Measurements from ENCODE around the gene GREB1L. TPM values are rescaled to one million over a fixed set of nuclear protein-coding genes. Genes with fewer than 3 reads are reported as not detected.

GREB1L gene
- polyA plus RNA-seq, 1 of the 3 experiments (the other 2 are of a cell fraction) = under 0.01 TPM

- no peaks in the 10 kb centered on the region for H3F3A ChIP-seq (replicated peaks; ENCODE audit: insufficient read depth)
- ChIA-PET CTCF (interaction anchor here (1.1 to 1.4 kb wide), 2 partner anchors 17 to 28 kb away, joined by 3 to 7 read pairs; no protein-coding TSS in a partner anchor), POLR2A (interaction anchor here (0.6 kb wide), 1 partner anchor 8 kb away, joined by 4 read pairs; no protein-coding TSS in a partner anchor)
- H3K79me2 ChIP-seq (ENCODE audit: insufficient read depth) = no peaks in the 10 kb centered on the region
- no peak overlapping the region for H3K4me3 ChIP-seq (ENCODE audit: low read depth in 2 of 2, low read length in 1 of 2)
- WGBS (ENCODE audit: low lambda C conversion rate) = 37% methylated on average over 4 of the region's 4 CpGs
- no peaks in the 10 kb centered on the region for H3K36me3 ChIP-seq (replicated peaks in 1 of 2; ENCODE audit: control insufficient read depth in 1 of 2, insufficient read depth in 2 of 2, low read length in 1 of 2)
- TF ChIP-seq TAF1 (IDR thresholded peaks at IDR 0.05; ENCODE audit: borderline replicate concordance, low read depth, low read length) (no peak), FOXM1 (IDR thresholded peaks at IDR 0.05; ENCODE audit: low read depth) (no peak)
- H3K9me2 ChIP-seq = no peaks in the 10 kb centered on the region
- H3K27me3 ChIP-seq (ENCODE audit: insufficient read depth) = peaks cover 25% of the 10 kb centered on the region; the same call in 1 of the 2 replicates
- no peaks in the 10 kb centered on the region for H3K9me3 ChIP-seq
- H2AFZ ChIP-seq (ENCODE audit: low read depth) = no peak overlapping the region
- H3K27ac ChIP-seq (ENCODE audit: low read depth in 2 of 2, low read length in 1 of 2) = no peak overlapping the region
- no peaks in the 10 kb centered on the region for H3K4me1 ChIP-seq (ENCODE audit: control insufficient read depth in 1 of 2, insufficient read depth in 2 of 2, low read depth in 1 of 2, low read length in 1 of 2)
- DNase-seq = no peak
- H3K4me2 ChIP-seq = no peak overlapping the region
- H3K9ac ChIP-seq = no peak overlapping the region
- no peaks in the 10 kb centered on the region for H4K20me1 ChIP-seq (ENCODE audit: insufficient read depth)
These were observed 219.4 kb downstream of the GREB1L start for GRCh38 chr18:21461460-21461859.

DNA sequence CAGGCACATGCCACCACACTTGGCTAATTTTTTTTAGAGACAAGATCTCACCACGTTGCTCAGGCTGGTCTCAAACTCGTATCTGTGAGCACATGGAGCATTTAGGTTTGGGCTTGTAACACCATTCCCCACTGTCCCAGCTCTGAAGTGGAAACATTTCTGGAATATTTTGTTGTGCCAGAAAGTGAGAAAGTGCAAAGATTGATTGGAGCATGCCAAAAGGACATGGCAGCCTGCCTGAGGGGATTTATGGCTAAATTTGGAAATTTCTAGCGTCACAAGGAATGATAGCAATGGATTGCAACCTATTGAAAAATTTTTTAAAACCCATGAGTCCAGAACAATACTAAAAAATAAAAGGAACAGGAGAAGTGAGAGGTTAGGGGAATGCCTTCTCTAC lies 221.7 kb downstream of the GREB1L start:
- no peaks in the 10 kb centered on the region for H3K79me2 ChIP-seq (ENCODE audit: insufficient read depth)
- ChIA-PET POLR2A (no interaction called here), CTCF (no interaction called here)
- no peak overlapping the region for H3K27ac ChIP-seq (ENCODE audit: low read depth in 2 of 2, low read length in 1 of 2)
- no peak overlapping the region for H2AFZ ChIP-seq (ENCODE audit: low read depth)
- no peaks in the 10 kb centered on the region for H4K20me1 ChIP-seq (ENCODE audit: insufficient read depth)
- 5% methylated on average over 3 of the region's 3 CpGs for WGBS (ENCODE audit: low lambda C conversion rate)
- no peaks in the 10 kb centered on the region for H3K9me2 ChIP-seq
- no peaks in the 10 kb centered on the region for H3F3A ChIP-seq (replicated peaks; ENCODE audit: insufficient read depth)
- no peaks in the 10 kb centered on the region for H3K4me1 ChIP-seq (ENCODE audit: control insufficient read depth in 1 of 2, insufficient read depth in 2 of 2, low read depth in 1 of 2, low read length in 1 of 2)
- no peak for DNase-seq
- no peak overlapping the region for H3K4me3 ChIP-seq (ENCODE audit: low read depth in 2 of 2, low read length in 1 of 2)
- H3K9me3 ChIP-seq = no peaks in the 10 kb centered on the region
- no peak for TF ChIP-seq GATA2 (CRISPR knock-in tag; IDR thresholded peaks at IDR 0.05)
- no peak for TF ChIP-seq TEAD4 (IDR thresholded peaks at IDR 0.05; ENCODE audit: borderline replicate concordance, insufficient read depth)
- TF ChIP-seq FOSL2 (IDR thresholded peaks at IDR 0.05; ENCODE audit: borderline replicate concordance, low read depth) = no peak
- no peak for TF ChIP-seq RAD21 (IDR thresholded peaks at IDR 0.05; ENCODE audit: low read length)
- TF ChIP-seq YY1 (IDR thresholded peaks at IDR 0.05; ENCODE audit: low read depth) = no peak
- TF ChIP-seq, protein P1, sequence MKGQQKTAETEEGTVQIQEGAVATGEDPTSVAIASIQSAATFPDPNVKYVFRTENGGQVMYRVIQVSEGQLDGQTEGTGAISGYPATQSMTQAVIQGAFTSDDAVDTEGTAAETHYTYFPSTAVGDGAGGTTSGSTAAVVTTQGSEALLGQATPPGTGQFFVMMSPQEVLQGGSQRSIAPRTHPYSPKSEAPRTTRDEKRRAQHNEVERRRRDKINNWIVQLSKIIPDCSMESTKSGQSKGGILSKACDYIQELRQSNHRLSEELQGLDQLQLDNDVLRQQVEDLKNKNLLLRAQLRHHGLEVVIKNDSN (IDR thresholded peaks at IDR 0.05; ENCODE audit: borderline replicate concordance, low read depth) = no peak
- TF ChIP-seq SMC3 (IDR thresholded peaks at IDR 0.05; ENCODE audit: low read depth, low read length) = no peak
- TF ChIP-seq, protein P2, sequence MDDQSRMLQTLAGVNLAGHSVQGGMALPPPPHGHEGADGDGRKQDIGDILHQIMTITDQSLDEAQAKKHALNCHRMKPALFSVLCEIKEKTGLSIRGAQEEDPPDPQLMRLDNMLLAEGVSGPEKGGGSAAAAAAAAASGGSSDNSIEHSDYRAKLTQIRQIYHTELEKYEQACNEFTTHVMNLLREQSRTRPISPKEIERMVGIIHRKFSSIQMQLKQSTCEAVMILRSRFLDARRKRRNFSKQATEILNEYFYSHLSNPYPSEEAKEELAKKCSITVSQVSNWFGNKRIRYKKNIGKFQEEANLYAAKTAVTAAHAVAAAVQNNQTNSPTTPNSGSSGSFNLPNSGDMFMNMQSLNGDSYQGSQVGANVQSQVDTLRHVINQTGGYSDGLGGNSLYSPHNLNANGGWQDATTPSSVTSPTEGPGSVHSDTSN (IDR thresholded peaks at IDR 0.05) = no peak
- TF ChIP-seq TCF12 (IDR thresholded peaks at IDR 0.05) = no peak
- TF ChIP-seq RCOR1 (IDR thresholded peaks at IDR 0.05; ENCODE audit: low read length) = no peak
- TF ChIP-seq GABPA (IDR thresholded peaks at IDR 0.05; ENCODE audit: low read depth) = no peak
- no peak for TF ChIP-seq NRF1 (IDR thresholded peaks at IDR 0.05; ENCODE audit: low read depth, low read length)
- TF ChIP-seq, protein P3, sequence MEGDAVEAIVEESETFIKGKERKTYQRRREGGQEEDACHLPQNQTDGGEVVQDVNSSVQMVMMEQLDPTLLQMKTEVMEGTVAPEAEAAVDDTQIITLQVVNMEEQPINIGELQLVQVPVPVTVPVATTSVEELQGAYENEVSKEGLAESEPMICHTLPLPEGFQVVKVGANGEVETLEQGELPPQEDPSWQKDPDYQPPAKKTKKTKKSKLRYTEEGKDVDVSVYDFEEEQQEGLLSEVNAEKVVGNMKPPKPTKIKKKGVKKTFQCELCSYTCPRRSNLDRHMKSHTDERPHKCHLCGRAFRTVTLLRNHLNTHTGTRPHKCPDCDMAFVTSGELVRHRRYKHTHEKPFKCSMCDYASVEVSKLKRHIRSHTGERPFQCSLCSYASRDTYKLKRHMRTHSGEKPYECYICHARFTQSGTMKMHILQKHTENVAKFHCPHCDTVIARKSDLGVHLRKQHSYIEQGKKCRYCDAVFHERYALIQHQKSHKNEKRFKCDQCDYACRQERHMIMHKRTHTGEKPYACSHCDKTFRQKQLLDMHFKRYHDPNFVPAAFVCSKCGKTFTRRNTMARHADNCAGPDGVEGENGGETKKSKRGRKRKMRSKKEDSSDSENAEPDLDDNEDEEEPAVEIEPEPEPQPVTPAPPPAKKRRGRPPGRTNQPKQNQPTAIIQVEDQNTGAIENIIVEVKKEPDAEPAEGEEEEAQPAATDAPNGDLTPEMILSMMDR (IDR thresholded peaks at IDR 0.05) = no peak
- TF ChIP-seq FOXM1 (IDR thresholded peaks at IDR 0.05; ENCODE audit: low read depth) = no peak
- TF ChIP-seq EP300 (IDR thresholded peaks at IDR 0.05; ENCODE audit: borderline replicate concordance in 1 of 2, low read depth in 1 of 2, low read length in 1 of 2) = no peak
- TF ChIP-seq, protein P4, sequence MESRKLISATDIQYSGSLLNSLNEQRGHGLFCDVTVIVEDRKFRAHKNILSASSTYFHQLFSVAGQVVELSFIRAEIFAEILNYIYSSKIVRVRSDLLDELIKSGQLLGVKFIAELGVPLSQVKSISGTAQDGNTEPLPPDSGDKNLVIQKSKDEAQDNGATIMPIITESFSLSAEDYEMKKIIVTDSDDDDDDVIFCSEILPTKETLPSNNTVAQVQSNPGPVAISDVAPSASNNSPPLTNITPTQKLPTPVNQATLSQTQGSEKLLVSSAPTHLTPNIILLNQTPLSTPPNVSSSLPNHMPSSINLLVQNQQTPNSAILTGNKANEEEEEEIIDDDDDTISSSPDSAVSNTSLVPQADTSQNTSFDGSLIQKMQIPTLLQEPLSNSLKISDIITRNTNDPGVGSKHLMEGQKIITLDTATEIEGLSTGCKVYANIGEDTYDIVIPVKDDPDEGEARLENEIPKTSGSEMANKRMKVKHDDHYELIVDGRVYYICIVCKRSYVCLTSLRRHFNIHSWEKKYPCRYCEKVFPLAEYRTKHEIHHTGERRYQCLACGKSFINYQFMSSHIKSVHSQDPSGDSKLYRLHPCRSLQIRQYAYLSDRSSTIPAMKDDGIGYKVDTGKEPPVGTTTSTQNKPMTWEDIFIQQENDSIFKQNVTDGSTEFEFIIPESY (IDR thresholded peaks at IDR 0.05; ENCODE audit: borderline replicate concordance, low read depth) = no peak
- TF ChIP-seq EZH2phosphoT487 (IDR thresholded peaks at IDR 0.05; ENCODE audit: borderline replicate concordance, low read depth) = no peak
- H3K4me2 ChIP-seq = no peak overlapping the region
- H3K9ac ChIP-seq = no peak overlapping the region
- peaks cover 28% of the 10 kb centered on the region for H3K27me3 ChIP-seq (ENCODE audit: insufficient read depth)
- no peaks in the 10 kb centered on the region for H3K36me3 ChIP-seq (replicated peaks in 1 of 2; ENCODE audit: control insufficient read depth in 1 of 2, insufficient read depth in 2 of 2, low read length in 1 of 2)

All from SK-N-SH (cell line).